ENCODE measurements around the gene PTPRE. TPM values are rescaled to one million over a fixed set of nuclear protein-coding genes. Genes with fewer than 3 reads are reported as not detected.

Gene PTPRE
- total RNA-seq, 1 experiment from 2014 or later: 12.3 TPM

DNA sequence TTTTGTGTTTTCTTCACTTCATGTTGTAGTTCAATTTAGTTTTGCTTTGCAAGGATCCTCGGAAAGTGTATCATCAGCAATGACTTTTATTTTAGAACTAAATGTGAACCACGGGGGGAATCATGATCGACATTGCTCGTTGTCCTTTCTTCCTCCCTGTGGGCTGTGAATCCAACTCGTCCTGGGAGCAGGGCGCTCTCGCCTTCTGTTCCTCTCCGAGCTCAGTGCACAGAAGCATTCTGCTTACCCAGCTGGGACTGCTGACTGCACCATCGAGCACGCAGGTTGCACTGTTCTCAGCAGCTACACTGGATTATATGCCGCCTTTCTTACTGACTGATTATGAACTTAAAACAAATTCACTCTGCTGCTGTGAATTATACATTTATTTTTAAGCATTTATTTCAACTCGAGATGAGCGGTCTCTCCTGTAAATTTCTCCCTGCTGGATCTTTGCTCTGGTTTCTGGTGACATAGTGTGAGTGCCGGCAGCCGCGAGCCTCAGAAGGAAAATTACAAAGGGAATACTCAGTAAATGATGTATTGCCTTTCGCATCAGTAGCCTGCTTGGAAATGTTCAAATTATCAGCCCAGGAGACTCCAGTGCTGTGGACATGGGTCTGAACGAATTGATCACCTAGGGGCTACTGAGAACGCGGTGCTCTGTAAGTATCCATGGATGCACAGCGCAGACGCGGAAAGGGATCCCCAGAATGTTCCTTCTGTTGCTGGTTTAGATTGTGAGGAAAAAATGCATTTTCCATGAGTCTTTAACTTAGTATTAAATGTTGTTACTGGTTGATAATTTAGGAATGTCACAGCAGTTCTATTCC, 92.6 kb downstream of the PTPRE start:
- Histone ChIP-seq H3K9ac (ENCODE audit: low read length) (no peak overlapping the region), H3K27me3 (ENCODE audit: insufficient read depth, low read length) (peaks cover 10% of the 10 kb centered on the region; the same call in 1 of the 2 replicates), H3K4me1 (ENCODE audit: control insufficient read depth in 1 of 2, insufficient read depth in 2 of 2, low read length in 2 of 2) (peaks cover 0 to 7% of the 10 kb centered on the region in 2 experiments; a peak in 1 of 4 replicates), H3K27ac (ENCODE audit: low read depth, low read length) (no peak overlapping the region), H4K20me1 (ENCODE audit: insufficient read depth) (no peaks in the 10 kb centered on the region), H3K36me3 (ENCODE audit: control insufficient read depth in 1 of 2, insufficient read depth in 2 of 2, low read length in 2 of 2) (no peaks in the 10 kb centered on the region), H3K9me3 (ENCODE audit: control insufficient read depth in 1 of 2, insufficient read depth in 1 of 2, low read depth in 1 of 2, low read length in 2 of 2) (no peaks in the 10 kb centered on the region), H2AFZ (ENCODE audit: low read depth, low read length, poor library complexity, severe bottlenecking) (no peak overlapping the region), H3K4me2 (ENCODE audit: low read length) (no peak overlapping the region), H3K4me3 (replicated peaks in 1 of 2; ENCODE audit: low read depth in 1 of 2, low read length in 2 of 2) (no peak overlapping the region), H3K79me2 (ENCODE audit: insufficient read depth, low read length) (no peaks in the 10 kb centered on the region), H3K9me2 (ENCODE audit: insufficient read depth) (no peaks in the 10 kb centered on the region)
- POLR2A ChIA-PET: no interaction called here
- RAD21 ChIA-PET (ENCODE audit: low non-redundant PET in 1 of 2, low total read pairs in 2 of 2, uncharacterized antibody in 2 of 2, unreplicated experiment in 2 of 2): no interaction called here
- TF ChIP-seq SP1 (IDR thresholded peaks at IDR 0.05; ENCODE audit: low read depth): no peak
- no peak for TF ChIP-seq JUND (IDR thresholded peaks at IDR 0.05)
- no peak for TF ChIP-seq SIN3A (IDR thresholded peaks at IDR 0.05; ENCODE audit: low read depth)
- TF ChIP-seq EGR1 (IDR thresholded peaks at IDR 0.05; ENCODE audit: low read depth): no peak
- TF ChIP-seq FOSL1 (IDR thresholded peaks at IDR 0.05; ENCODE audit: low read depth): no peak
- TF ChIP-seq EZH2 (IDR thresholded peaks at IDR 0.05): no peak
- TF ChIP-seq TCF7L2 (IDR thresholded peaks at IDR 0.05; ENCODE audit: borderline replicate concordance, extremely low read depth, insufficient read depth, insufficient read length): no peak
- TF ChIP-seq, protein P1, sequence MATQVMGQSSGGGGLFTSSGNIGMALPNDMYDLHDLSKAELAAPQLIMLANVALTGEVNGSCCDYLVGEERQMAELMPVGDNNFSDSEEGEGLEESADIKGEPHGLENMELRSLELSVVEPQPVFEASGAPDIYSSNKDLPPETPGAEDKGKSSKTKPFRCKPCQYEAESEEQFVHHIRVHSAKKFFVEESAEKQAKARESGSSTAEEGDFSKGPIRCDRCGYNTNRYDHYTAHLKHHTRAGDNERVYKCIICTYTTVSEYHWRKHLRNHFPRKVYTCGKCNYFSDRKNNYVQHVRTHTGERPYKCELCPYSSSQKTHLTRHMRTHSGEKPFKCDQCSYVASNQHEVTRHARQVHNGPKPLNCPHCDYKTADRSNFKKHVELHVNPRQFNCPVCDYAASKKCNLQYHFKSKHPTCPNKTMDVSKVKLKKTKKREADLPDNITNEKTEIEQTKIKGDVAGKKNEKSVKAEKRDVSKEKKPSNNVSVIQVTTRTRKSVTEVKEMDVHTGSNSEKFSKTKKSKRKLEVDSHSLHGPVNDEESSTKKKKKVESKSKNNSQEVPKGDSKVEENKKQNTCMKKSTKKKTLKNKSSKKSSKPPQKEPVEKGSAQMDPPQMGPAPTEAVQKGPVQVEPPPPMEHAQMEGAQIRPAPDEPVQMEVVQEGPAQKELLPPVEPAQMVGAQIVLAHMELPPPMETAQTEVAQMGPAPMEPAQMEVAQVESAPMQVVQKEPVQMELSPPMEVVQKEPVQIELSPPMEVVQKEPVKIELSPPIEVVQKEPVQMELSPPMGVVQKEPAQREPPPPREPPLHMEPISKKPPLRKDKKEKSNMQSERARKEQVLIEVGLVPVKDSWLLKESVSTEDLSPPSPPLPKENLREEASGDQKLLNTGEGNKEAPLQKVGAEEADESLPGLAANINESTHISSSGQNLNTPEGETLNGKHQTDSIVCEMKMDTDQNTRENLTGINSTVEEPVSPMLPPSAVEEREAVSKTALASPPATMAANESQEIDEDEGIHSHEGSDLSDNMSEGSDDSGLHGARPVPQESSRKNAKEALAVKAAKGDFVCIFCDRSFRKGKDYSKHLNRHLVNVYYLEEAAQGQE (IDR thresholded peaks at IDR 0.05; ENCODE audit: low read depth): no peak
- TF ChIP-seq SRF (IDR thresholded peaks at IDR 0.05; ENCODE audit: low read depth): no peak
- TF ChIP-seq ZNF274 (IDR thresholded peaks at IDR 0.05; ENCODE audit: low read depth, low read length): no peak
- CTCF ChIA-PET: interaction anchor here (1.2 to 2.5 kb wide), 3 partner anchors 8 to 12 kb away, joined by 3 to 10 read pairs (median 4); no protein-coding TSS in a partner anchor
- no TSS peak for BruUV-seq (replicated peaks)
- ATAC-seq (no peak), DNase-seq (ENCODE audit: low read depth, low spot score) (no peak)
- intact Hi-C loops (cut with micrococcal nuclease): no loop called here

Measured in HCT116 (cell line).